ENCODE measurements around the gene A3GALT2. TPM values are rescaled to one million over a fixed set of nuclear protein-coding genes. Genes with fewer than 3 reads are reported as not detected.

The A3GALT2 gene
- total and polyA plus RNA-seq, 4 donors, result not detected

DNA sequence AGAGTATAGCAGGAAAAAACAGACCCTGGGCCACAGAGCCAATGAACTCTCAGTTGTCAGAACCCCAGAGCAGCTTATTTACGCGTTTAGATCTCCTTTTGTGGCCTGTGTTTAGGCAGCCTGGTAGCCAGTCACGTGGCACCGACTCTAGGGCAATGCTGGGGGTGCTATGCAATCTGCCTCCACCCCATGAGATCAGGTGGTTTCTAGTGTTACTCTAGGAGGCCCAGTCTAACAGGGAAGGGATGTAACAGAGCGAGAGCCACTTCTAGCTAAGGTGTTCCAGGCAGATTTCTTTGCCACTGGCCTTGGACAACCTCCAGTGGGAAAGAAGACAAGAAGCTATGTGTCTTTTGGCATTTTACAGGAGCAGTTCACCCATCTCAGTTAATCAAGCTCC lies 12.0 kb upstream of the A3GALT2 start:
- no peaks in the 10 kb centered on the region for H3K27me3 ChIP-seq (ENCODE audit: control insufficient read depth in 4 of 4, insufficient read depth in 4 of 4, low read length in 3 of 4)
- H3K27ac ChIP-seq (ENCODE audit: low read depth in 1 of 2, low read length in 2 of 2), result peak overlapping the region in 1 of 2 donors; percentile 89
- 83% methylated on average over 5 of the region's 5 CpGs for WGBS
- DNase-seq (ENCODE audit: low spot score), result no peak
- no peak overlapping the region for H3K4me3 ChIP-seq (ENCODE audit: low read depth in 1 of 3, low read length in 3 of 3)
- no peak overlapping the region for H3K9ac ChIP-seq (ENCODE audit: low read depth in 1 of 2, low read length in 2 of 2)
- H3K9me3 ChIP-seq (ENCODE audit: control insufficient read depth in 4 of 4, low read length in 3 of 4), result no peaks in the 10 kb centered on the region
- peaks cover 23 to 53% (median 50%) of the 10 kb centered on the region in 4 donors for H3K36me3 ChIP-seq (ENCODE audit: control insufficient read depth in 4 of 4, insufficient read depth in 3 of 4, low read depth in 1 of 4, low read length in 3 of 4)
- peaks cover 18 to 58% (median 35%) of the 10 kb centered on the region in 4 donors for H3K4me1 ChIP-seq (ENCODE audit: control insufficient read depth in 4 of 4, insufficient read depth in 4 of 4, low read length in 3 of 4)
- no peak for TF ChIP-seq SP1 (IDR thresholded peaks at IDR 0.05)
- no peak for TF ChIP-seq TAF1 (conservative IDR thresholded peaks at IDR 0.05)
- no peak for TF ChIP-seq RAD21 (IDR thresholded peaks at IDR 0.05)
- no peak for TF ChIP-seq HNF4A (conservative IDR thresholded peaks at IDR 0.05)
- TF ChIP-seq FOXA2 (IDR thresholded peaks at IDR 0.05), result no peak
- TF ChIP-seq CTCF (IDR thresholded peaks at IDR 0.05; ENCODE audit: low read depth, low read length, missing input control), result no peak
- TF ChIP-seq GABPA (IDR thresholded peaks at IDR 0.05 in 1 of 2, conservative IDR thresholded peaks at IDR 0.05 in 1 of 2), result no peak
- TF ChIP-seq NR2F2 (IDR thresholded peaks at IDR 0.05), result no peak
- TF ChIP-seq HNF4G (IDR thresholded peaks at IDR 0.05), result no peak
- TF ChIP-seq YY1 (IDR thresholded peaks at IDR 0.05), result no peak
- TF ChIP-seq, protein P1, sequence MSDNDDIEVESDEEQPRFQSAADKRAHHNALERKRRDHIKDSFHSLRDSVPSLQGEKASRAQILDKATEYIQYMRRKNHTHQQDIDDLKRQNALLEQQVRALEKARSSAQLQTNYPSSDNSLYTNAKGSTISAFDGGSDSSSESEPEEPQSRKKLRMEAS (IDR thresholded peaks at IDR 0.05), result no peak
- TF ChIP-seq, protein P2, sequence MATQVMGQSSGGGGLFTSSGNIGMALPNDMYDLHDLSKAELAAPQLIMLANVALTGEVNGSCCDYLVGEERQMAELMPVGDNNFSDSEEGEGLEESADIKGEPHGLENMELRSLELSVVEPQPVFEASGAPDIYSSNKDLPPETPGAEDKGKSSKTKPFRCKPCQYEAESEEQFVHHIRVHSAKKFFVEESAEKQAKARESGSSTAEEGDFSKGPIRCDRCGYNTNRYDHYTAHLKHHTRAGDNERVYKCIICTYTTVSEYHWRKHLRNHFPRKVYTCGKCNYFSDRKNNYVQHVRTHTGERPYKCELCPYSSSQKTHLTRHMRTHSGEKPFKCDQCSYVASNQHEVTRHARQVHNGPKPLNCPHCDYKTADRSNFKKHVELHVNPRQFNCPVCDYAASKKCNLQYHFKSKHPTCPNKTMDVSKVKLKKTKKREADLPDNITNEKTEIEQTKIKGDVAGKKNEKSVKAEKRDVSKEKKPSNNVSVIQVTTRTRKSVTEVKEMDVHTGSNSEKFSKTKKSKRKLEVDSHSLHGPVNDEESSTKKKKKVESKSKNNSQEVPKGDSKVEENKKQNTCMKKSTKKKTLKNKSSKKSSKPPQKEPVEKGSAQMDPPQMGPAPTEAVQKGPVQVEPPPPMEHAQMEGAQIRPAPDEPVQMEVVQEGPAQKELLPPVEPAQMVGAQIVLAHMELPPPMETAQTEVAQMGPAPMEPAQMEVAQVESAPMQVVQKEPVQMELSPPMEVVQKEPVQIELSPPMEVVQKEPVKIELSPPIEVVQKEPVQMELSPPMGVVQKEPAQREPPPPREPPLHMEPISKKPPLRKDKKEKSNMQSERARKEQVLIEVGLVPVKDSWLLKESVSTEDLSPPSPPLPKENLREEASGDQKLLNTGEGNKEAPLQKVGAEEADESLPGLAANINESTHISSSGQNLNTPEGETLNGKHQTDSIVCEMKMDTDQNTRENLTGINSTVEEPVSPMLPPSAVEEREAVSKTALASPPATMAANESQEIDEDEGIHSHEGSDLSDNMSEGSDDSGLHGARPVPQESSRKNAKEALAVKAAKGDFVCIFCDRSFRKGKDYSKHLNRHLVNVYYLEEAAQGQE (IDR thresholded peaks at IDR 0.05), result no peak
- TF ChIP-seq JUND (IDR thresholded peaks at IDR 0.05), result no peak
- TF ChIP-seq RXRA (IDR thresholded peaks at IDR 0.05), result no peak
- TF ChIP-seq, protein P3, sequence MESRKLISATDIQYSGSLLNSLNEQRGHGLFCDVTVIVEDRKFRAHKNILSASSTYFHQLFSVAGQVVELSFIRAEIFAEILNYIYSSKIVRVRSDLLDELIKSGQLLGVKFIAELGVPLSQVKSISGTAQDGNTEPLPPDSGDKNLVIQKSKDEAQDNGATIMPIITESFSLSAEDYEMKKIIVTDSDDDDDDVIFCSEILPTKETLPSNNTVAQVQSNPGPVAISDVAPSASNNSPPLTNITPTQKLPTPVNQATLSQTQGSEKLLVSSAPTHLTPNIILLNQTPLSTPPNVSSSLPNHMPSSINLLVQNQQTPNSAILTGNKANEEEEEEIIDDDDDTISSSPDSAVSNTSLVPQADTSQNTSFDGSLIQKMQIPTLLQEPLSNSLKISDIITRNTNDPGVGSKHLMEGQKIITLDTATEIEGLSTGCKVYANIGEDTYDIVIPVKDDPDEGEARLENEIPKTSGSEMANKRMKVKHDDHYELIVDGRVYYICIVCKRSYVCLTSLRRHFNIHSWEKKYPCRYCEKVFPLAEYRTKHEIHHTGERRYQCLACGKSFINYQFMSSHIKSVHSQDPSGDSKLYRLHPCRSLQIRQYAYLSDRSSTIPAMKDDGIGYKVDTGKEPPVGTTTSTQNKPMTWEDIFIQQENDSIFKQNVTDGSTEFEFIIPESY (IDR thresholded peaks at IDR 0.05), result no peak
- TF ChIP-seq EGR1 (IDR thresholded peaks at IDR 0.05; ENCODE audit: low read depth in 2 of 2), result no peak
- no peak for TF ChIP-seq FOXA1 (IDR thresholded peaks at IDR 0.05)
- TF ChIP-seq ATF3 (IDR thresholded peaks at IDR 0.05), result no peak
